ENCODE measurements around the gene RIPK4.

DNA sequence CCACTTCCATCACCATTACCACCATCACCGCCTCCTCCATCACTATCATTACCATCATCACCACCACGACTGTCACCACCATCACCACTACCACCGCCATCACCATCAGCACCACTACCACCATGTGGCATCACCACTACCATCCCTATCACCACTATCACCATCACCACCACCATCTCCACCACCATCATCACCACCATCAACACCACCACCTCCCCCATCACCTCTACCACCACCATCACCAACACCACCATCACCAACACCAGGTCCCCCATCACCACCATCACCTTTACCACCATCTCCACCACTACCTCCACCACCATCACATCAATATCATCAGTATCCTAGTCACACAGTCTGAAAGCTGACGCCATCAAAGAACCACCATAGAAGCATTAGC is 39.9 kb upstream of the RIPK4 start:
- TF ChIP-seq CTCF (IDR thresholded peaks at IDR 0.05; ENCODE audit: low read depth, low read length, missing input control) (no peak), MAX (IDR thresholded peaks at IDR 0.05) (no peak), ZBTB33 (IDR thresholded peaks at IDR 0.05) (no peak), TAF1 (conservative IDR thresholded peaks at IDR 0.05) (no peak)
- TF ChIP-seq, protein P1, sequence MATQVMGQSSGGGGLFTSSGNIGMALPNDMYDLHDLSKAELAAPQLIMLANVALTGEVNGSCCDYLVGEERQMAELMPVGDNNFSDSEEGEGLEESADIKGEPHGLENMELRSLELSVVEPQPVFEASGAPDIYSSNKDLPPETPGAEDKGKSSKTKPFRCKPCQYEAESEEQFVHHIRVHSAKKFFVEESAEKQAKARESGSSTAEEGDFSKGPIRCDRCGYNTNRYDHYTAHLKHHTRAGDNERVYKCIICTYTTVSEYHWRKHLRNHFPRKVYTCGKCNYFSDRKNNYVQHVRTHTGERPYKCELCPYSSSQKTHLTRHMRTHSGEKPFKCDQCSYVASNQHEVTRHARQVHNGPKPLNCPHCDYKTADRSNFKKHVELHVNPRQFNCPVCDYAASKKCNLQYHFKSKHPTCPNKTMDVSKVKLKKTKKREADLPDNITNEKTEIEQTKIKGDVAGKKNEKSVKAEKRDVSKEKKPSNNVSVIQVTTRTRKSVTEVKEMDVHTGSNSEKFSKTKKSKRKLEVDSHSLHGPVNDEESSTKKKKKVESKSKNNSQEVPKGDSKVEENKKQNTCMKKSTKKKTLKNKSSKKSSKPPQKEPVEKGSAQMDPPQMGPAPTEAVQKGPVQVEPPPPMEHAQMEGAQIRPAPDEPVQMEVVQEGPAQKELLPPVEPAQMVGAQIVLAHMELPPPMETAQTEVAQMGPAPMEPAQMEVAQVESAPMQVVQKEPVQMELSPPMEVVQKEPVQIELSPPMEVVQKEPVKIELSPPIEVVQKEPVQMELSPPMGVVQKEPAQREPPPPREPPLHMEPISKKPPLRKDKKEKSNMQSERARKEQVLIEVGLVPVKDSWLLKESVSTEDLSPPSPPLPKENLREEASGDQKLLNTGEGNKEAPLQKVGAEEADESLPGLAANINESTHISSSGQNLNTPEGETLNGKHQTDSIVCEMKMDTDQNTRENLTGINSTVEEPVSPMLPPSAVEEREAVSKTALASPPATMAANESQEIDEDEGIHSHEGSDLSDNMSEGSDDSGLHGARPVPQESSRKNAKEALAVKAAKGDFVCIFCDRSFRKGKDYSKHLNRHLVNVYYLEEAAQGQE (IDR thresholded peaks at IDR 0.05): no peak
